ENCODE measurements around the gene TMEM156.
A peak's percentile ranks its signal among the peaks of the same experiment; 100 is the strongest.

Gene TMEM156

DNA sequence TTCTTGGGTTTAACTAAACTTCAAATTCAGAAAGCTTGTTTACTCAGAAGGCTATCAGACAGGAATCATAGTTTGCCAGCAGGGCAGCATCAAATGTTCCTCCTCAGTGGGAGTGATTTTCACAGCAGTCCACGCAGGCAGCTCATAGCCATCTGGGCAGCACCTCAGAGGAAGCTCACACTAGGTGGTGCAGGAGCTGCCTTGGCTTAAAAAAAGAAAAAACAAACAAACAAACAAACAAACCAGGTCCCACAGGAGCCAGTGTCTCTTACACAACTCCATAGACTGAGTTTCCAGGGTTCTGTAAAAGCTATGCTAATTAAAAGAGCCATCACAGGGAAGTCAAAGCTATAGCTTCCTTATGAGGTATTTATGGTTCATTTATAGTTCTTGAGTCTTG lies 19.3 kb upstream of the TMEM156 start:
- no peak overlapping the region for H3K4me3 ChIP-seq (replicated peaks; ENCODE audit: low read depth, low read length)
- DNase-seq (ENCODE audit: low read depth), result no peak
- TF ChIP-seq, protein P1, sequence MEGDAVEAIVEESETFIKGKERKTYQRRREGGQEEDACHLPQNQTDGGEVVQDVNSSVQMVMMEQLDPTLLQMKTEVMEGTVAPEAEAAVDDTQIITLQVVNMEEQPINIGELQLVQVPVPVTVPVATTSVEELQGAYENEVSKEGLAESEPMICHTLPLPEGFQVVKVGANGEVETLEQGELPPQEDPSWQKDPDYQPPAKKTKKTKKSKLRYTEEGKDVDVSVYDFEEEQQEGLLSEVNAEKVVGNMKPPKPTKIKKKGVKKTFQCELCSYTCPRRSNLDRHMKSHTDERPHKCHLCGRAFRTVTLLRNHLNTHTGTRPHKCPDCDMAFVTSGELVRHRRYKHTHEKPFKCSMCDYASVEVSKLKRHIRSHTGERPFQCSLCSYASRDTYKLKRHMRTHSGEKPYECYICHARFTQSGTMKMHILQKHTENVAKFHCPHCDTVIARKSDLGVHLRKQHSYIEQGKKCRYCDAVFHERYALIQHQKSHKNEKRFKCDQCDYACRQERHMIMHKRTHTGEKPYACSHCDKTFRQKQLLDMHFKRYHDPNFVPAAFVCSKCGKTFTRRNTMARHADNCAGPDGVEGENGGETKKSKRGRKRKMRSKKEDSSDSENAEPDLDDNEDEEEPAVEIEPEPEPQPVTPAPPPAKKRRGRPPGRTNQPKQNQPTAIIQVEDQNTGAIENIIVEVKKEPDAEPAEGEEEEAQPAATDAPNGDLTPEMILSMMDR (IDR thresholded peaks at IDR 0.05; ENCODE audit: low read length, missing control alignments), result no peak

DNA sequence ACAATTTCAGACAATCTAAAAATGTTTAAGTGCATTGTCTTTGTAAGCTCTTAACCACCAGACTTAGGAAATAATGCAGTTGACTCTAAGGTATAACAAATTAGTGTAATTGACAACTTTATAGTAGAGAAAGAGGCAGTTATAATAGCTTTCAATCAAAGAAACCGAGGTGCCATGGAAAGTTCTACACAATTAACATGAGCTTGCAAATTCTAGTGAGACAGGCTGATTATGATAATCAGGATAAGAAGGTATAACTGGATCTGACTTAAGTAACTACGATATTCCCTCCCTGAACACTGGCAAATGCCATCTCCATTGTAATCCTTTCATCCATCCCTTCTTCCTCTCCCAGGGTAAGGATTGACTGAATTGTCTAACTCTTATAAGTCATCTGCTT lies 18.4 kb upstream of the TMEM156 start:
- TF ChIP-seq, protein P1 (IDR thresholded peaks at IDR 0.05; ENCODE audit: low read length, missing control alignments), result no peak
- H3K4me3 ChIP-seq (replicated peaks; ENCODE audit: low read depth, low read length), result no peak overlapping the region

DNA sequence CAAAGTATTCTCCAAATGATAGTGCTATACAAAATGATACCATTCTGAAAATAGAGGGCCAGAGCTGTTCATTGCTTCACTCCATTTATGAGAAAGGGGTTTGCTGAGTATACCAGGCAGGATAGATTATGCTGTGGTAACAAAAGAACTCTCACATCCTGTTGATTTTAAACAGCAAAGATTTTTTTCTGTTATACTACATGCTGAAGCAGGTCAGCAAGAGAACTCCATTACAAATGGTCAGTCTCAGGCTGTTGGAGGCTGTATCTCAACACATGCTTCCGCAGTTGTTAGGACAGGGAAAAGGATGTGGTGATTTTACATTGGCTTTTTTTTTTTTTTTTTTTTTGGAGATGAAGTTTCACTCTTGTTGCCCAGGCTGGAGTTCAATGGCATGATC lies 16.1 kb upstream of the TMEM156 start:
- TF ChIP-seq, protein P1 (IDR thresholded peaks at IDR 0.05; ENCODE audit: low read length, missing control alignments), result no peak
- DNase-seq (ENCODE audit: low read depth), result no peak
- no peak overlapping the region for H3K4me3 ChIP-seq (replicated peaks; ENCODE audit: low read depth, low read length)

More for the DNA sequence above, 18.4 kb upstream of the TMEM156 start:
- DNase-seq (ENCODE audit: low read depth), result no peak

DNA sequence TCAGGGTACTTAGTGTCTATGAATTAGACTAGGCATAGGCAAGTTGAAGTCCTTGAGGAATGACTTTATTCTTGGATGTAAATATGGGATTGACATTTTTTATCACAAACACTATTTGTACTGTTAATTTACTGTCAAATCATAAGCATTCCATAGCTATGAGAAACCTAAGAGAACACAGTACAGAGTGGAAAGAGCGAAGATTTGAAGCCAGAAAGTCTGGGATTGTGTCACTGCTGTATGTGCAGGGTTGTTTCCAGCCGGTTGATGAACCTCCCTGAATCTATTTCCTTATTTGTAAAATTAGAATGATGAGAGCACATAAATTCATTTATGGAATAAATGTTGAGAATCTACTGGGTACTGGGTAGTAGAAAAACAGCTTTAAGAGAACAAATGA lies 15.5 kb upstream of the TMEM156 start:
- peak overlapping the region; percentile 9 for H3K4me3 ChIP-seq (replicated peaks; ENCODE audit: low read depth, low read length)
- TF ChIP-seq, protein P1 (IDR thresholded peaks at IDR 0.05; ENCODE audit: low read length, missing control alignments), result no peak
- DNase-seq (ENCODE audit: low read depth), result peak; percentile 49

DNA sequence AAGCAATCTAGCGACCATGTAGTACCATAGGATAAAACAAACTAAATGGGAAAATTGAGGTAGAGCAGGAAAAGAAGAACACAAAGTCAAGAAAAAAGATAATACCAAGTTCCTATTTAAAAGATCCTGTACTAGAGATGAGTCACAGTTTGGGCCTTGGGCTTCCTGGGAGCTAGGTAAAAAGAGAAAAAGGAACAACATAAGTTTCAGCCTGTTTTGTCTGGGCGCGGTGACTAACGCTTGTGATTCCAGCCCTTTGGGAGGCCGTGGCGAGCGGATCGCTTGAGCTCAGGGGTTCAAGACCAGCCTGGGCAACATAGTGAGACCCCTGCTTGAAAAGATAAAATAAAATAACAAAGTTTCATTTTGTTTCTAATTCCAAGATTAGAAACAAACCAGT lies 14.0 kb upstream of the TMEM156 start:
- peak; percentile 54 for DNase-seq (ENCODE audit: low read depth)
- peak overlapping the region; percentile 86 for H3K4me3 ChIP-seq (replicated peaks; ENCODE audit: low read depth, low read length)
- TF ChIP-seq, protein P1 (IDR thresholded peaks at IDR 0.05; ENCODE audit: low read length, missing control alignments), result no peak

DNA sequence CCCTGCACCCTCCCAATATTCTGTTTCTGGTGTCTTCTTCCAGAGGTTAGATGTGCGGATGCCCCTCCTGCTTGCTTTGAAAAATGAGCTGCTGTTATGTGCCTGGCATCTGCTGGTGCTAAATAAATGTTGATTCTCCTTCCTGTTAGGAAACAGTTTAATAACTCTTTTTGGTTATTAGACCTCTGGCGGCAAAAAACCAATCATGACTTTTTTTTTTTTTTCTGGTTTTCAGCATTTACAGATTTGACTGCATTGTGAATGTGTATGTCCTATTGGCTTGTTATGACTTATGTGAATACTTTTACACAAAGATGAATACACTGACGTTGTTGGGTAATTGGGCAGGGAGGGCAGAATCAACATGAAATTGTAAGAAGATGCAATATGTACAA lies 13.6 kb upstream of the TMEM156 start:
- H3K4me3 ChIP-seq (replicated peaks; ENCODE audit: low read depth, low read length), result peak overlapping the region; percentile 86
- DNase-seq (ENCODE audit: low read depth), result peak; percentile 51
- TF ChIP-seq, protein P1 (IDR thresholded peaks at IDR 0.05; ENCODE audit: low read length, missing control alignments), result no peak

DNA sequence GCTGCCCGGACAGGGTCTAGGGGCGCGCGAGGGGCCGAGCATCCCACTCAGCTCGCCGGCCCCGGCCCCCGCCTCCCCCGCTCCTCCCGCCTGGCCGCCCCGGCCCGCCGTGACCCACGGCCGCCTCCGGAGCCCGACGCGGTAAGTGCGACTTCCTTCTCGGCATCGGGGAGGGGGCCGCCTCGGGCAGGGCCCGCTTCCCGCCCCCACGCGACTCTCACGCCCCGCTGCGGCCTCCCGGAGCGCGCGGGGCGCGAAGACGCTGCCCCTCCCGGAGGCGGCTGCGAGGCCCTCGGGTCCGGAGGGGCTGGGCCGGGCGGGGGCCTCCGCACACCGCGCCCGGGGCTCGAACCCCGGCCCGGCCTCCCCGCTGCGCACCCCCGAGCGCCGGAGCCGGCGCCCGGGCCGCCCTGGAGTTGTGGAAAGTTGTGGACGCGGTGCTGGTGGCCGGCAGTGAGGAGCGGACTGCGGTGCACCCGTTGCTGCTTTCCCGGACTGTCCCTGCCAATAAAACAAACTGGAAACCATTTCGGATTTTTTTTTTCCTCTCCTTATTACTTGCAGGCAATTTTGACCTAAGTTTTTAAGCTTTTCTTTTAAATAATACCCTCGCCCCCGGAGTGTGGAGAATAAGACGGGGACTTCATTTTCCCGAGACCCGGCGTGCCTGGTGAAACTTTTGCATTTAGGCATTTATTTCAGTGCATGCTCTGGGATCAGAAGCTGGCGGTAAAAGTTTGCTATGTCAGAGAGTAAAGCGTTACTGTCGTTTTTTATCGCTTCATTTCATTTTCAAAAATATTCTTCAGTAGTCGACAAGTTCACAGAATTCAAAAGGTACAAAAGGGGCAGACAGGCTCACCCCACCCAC lies 13.0 kb upstream of the TMEM156 start:
- DNase-seq (ENCODE audit: low read depth), result peak; percentile 33
- H3K4me3 ChIP-seq (replicated peaks; ENCODE audit: low read depth, low read length), result peak overlapping the region; percentile 86
- TF ChIP-seq, protein P1 (IDR thresholded peaks at IDR 0.05; ENCODE audit: low read length, missing control alignments), result no peak
